GM12875 (cell line): ENCODE data around the gene RRM2.

Source experiments
- H3K4me3 ChIP-seq: one replicate; pipeline ENCODE4 v1.5.1; 2011; ENCODE audit warnings: low read depth, low read length, control low read depth
- TF ChIP-seq, protein P1 (sequence below): IDR thresholded peaks from 2 replicates; pipeline ENCODE4 v1.5.1; 2011; ENCODE audit warnings: low read depth, mild to moderate bottlenecking, control low read depth, inconsistent platforms, low read length, moderate library complexity, borderline replicate concordance; ENCODE audit not compliant: insufficient read depth

RRM2 gene

GRCh38 chr2:10163498-10164486, 41.3 kb downstream of the RRM2 start:
- no peak overlapping the region for H3K4me3 ChIP-seq
- TF ChIP-seq, protein P1, sequence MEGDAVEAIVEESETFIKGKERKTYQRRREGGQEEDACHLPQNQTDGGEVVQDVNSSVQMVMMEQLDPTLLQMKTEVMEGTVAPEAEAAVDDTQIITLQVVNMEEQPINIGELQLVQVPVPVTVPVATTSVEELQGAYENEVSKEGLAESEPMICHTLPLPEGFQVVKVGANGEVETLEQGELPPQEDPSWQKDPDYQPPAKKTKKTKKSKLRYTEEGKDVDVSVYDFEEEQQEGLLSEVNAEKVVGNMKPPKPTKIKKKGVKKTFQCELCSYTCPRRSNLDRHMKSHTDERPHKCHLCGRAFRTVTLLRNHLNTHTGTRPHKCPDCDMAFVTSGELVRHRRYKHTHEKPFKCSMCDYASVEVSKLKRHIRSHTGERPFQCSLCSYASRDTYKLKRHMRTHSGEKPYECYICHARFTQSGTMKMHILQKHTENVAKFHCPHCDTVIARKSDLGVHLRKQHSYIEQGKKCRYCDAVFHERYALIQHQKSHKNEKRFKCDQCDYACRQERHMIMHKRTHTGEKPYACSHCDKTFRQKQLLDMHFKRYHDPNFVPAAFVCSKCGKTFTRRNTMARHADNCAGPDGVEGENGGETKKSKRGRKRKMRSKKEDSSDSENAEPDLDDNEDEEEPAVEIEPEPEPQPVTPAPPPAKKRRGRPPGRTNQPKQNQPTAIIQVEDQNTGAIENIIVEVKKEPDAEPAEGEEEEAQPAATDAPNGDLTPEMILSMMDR, result no peak

DNA sequence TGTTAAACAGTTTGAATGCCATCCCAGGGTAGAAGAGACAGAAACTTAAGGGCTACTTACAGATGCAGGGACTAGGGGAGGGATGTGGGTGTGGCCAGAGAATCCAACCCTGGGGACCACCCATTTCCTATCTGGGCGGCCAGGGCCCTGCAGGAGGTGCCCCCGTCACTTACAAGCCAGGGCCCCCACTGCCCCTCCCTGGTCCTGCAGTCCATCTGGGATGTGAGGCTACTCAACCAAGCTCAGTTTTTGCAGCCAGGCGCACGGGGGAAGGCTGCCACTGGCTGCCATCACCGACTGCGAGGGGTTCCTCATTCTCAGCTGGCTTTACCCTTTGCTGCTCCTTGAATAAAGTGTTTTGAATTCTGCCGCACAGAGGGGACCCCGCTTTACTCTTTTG, 42.1 kb downstream of the RRM2 start:
- TF ChIP-seq, protein P1, result no peak
- H3K4me3 ChIP-seq, result no peak overlapping the region

- no peak overlapping the region for H3K4me3 ChIP-seq
- TF ChIP-seq, protein P1, result no peak
These were observed 42.7 kb downstream of the RRM2 start for GRCh38 chr2:10165282-10165681.

- no peak overlapping the region for H3K4me3 ChIP-seq
These were observed 43.5 kb downstream of the RRM2 start for GRCh38 chr2:10165861-10166675.

GRCh38 chr2:10166676-10167292, 44.2 kb downstream of the RRM2 start:
- no peak overlapping the region for H3K4me3 ChIP-seq
- TF ChIP-seq, protein P1, result no peak

More at GRCh38 chr2:10165861-10166675, 43.5 kb downstream of the RRM2 start:
- TF ChIP-seq, protein P1, result no peak

- no peak overlapping the region for H3K4me3 ChIP-seq
- TF ChIP-seq, protein P1, result no peak
These were observed 44.8 kb downstream of the RRM2 start for GRCh38 chr2:10167316-10167715.
